ENCODE measurements around the gene TBCD. TPM values are rescaled to one million over a fixed set of nuclear protein-coding genes. Genes with fewer than 3 reads are reported as not detected.

TBCD gene
- total RNA-seq, 2 experiments from 2014 or later: 77.8 to 85.8 TPM

DNA sequence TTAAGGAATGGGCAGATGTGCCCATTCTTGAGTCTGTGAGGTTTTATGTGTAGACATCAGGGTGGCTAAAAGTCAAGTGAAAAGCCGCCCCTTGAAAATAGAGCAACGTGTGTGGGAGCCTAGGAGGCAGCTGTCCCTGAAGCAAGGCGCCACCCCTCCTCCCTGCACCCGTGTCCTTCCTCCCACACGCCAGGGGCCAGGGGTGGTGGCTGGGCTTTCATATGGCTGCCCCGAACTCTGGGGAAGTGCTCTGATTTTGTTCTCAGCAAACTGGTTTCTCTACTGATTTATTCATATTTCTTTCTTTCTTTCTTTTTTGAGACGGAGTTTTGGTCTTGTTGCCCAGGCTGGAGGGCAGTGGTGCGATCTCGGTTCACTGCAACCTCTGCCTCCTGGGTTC lies 83.3 kb downstream of the TBCD start:
- peaks cover 2% of the 10 kb centered on the region for H3K36me3 Mint-ChIP-seq (ENCODE audit: low read depth)
- TF ChIP-seq, protein P1, sequence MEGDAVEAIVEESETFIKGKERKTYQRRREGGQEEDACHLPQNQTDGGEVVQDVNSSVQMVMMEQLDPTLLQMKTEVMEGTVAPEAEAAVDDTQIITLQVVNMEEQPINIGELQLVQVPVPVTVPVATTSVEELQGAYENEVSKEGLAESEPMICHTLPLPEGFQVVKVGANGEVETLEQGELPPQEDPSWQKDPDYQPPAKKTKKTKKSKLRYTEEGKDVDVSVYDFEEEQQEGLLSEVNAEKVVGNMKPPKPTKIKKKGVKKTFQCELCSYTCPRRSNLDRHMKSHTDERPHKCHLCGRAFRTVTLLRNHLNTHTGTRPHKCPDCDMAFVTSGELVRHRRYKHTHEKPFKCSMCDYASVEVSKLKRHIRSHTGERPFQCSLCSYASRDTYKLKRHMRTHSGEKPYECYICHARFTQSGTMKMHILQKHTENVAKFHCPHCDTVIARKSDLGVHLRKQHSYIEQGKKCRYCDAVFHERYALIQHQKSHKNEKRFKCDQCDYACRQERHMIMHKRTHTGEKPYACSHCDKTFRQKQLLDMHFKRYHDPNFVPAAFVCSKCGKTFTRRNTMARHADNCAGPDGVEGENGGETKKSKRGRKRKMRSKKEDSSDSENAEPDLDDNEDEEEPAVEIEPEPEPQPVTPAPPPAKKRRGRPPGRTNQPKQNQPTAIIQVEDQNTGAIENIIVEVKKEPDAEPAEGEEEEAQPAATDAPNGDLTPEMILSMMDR (IDR thresholded peaks at IDR 0.05): no peak
- H3K4me3 Mint-ChIP-seq: no peak overlapping the region
- H3K27me3 Mint-ChIP-seq: no peaks in the 10 kb centered on the region
- DNase-seq (no peak), ATAC-seq (no peak)
- no peak overlapping the region for H3K27ac Mint-ChIP-seq
- intact Hi-C loops (cut with micrococcal nuclease): no loop called here
- ChIA-PET CTCF (no interaction called here), POLR2A (interaction anchor here (1.0 kb wide), 1 partner anchor 29 kb away, joined by 3 read pairs; no protein-coding TSS in a partner anchor)
- H3K9me3 Mint-ChIP-seq: no peaks in the 10 kb centered on the region
- H3K4me1 Mint-ChIP-seq (ENCODE audit: low read depth): no peaks in the 10 kb centered on the region

DNA sequence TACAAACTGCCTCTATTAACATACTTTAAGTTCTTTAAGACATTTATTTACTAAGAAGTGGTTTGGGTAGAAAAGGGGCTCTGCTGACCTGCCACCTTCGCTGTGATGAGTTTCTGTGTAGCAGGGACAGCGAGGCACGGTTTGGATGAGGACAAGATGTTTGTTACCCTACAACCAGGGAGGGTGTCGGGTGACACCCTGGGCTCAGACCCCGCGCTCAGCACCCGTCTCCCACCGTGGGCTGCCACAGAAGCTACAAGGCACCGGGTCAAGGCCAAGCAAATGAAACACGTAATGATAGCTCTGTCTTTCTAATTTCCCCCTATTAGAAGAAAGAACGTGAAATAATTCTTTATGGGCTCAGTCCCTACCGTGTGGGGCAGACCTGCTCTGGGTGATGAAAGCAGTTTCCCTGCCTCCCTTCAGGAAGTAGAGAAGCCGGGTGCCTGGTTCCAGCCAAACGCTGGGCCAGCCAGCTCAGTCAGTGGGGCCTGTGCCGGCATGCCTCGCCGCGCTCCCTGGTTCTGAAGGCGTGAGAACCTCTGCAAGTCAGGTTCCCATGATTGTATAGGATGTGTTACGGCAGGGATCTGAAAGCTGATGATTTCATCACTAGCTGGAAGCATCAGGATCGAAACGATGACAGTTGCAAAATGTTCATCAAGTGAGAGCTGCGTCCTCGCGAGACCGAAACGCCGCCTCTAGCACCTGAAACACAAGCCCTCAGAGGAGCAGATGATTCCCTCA lies 84.1 kb downstream of the TBCD start:
- ChIA-PET CTCF (interaction anchor here (1.3 kb wide), 1 partner anchor 35 kb away, joined by 3 read pairs; no protein-coding TSS in a partner anchor), POLR2A (interaction anchor here (1.2 kb wide), 1 partner anchor 9 kb away, joined by 3 read pairs; no protein-coding TSS in a partner anchor)
- Mint-ChIP-seq H3K4me1 (ENCODE audit: low read depth) (no peaks in the 10 kb centered on the region), H3K27ac (no peak overlapping the region), H3K27me3 (no peaks in the 10 kb centered on the region), H3K9me3 (no peaks in the 10 kb centered on the region), H3K4me3 (no peak overlapping the region), H3K36me3 (ENCODE audit: low read depth) (peaks cover 2% of the 10 kb centered on the region)
- intact Hi-C loops (cut with micrococcal nuclease): no loop called here
- DNase-seq (no peak), ATAC-seq (no peak)
- TF ChIP-seq, protein P1 (IDR thresholded peaks at IDR 0.05): no peak

DNA sequence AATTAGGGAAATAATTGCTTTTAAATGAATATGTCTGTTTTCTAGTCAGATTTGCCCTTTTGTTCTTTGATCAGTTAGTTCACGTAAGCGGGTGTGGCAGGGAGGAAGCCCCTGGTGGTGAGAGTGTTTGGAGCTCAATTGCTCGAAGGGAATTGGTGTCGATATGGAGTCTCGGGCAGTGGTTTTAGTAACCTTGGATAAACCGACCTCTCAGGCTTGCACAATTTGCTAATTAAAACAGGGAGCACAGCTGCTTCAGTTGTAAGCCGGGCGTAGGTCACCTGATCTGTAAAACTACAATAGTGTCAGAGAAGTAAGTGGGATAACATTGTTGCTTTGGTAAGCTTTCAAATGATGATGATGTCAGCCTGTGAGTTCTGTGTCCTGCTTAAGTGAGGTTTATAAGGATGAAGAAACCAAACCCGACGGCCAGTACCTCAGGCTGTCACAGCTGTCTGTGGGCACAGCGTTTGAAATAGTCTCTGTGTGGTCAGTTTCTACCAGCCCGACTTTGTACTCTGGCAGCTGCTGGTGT lies 85.0 kb downstream of the TBCD start:
- ATAC-seq: no peak
- intact Hi-C loops (cut with micrococcal nuclease): no loop called here
- H3K9me3 Mint-ChIP-seq: no peaks in the 10 kb centered on the region

DNA sequence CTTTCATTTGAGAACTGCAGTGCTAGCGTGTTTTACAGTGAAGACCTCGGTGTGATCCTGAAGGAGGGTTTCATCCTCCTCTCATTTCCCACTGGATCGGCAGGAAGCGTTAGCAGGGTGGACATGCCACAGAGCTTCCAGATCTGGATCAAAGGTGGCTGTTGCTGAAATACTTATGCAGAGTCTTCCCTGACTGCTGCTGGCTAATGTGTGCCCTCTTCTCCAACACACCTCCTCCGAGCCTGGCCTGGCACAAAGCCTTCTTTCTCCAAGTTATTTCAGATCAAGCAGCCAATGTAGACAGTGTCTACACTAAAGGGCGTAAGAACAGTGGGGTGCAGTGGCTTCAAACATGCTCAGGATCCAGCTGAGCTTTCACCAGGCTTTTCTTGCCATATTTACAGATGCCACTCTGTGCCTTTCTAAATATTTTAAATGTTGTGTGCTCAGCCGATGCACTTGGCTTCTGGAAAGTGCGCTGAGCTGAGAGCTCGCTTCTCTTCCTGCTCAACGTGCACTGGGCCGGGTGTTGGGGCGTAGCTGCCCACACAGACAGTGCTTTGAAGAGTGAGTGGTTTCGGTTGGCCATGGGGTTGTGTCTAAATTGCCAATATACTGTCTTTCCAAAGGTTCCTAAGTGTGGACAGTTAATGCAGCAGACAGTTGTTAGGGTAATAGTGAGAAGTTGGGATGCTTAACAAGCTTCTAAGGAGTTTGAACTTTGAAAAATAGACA lies 85.9 kb downstream of the TBCD start:
- intact Hi-C loops (cut with micrococcal nuclease): no loop called here
- no peaks in the 10 kb centered on the region for H3K9me3 Mint-ChIP-seq
- DNase-seq (no peak), ATAC-seq (no peak)
- no peaks in the 10 kb centered on the region for H3K27me3 Mint-ChIP-seq
- H3K4me3 Mint-ChIP-seq: no peak overlapping the region
- TF ChIP-seq, protein P1 (IDR thresholded peaks at IDR 0.05): no peak
- no peaks in the 10 kb centered on the region for H3K4me1 Mint-ChIP-seq (ENCODE audit: low read depth)
- CTCF ChIA-PET: interaction anchor here (0.9 to 1.3 kb wide), 2 partner anchors 33 to 56 kb away, joined by 3 read pairs; no protein-coding TSS in a partner anchor
- no peak overlapping the region for H3K27ac Mint-ChIP-seq
- POLR2A ChIA-PET: no interaction called here
- H3K36me3 Mint-ChIP-seq (ENCODE audit: low read depth): peaks cover 2% of the 10 kb centered on the region

More for the DNA sequence above, 85.0 kb downstream of the TBCD start:
- Mint-ChIP-seq H3K27ac (no peak overlapping the region), H3K36me3 (ENCODE audit: low read depth) (peaks cover 2% of the 10 kb centered on the region), H3K4me1 (ENCODE audit: low read depth) (no peaks in the 10 kb centered on the region), H3K4me3 (no peak overlapping the region), H3K27me3 (no peaks in the 10 kb centered on the region)
- TF ChIP-seq, protein P1 (IDR thresholded peaks at IDR 0.05): no peak
- CTCF ChIA-PET: interaction anchor here (0.9 to 1.3 kb wide), 2 partner anchors 34 to 55 kb away, joined by 3 read pairs; no protein-coding TSS in a partner anchor
- DNase-seq: no peak
- POLR2A ChIA-PET: interaction anchor here (1.2 kb wide), 1 partner anchor 8 kb away, joined by 3 read pairs; no protein-coding TSS in a partner anchor

Measured in activated CD8-positive, alpha-beta T cell treated with anti-CD3 and anti-CD28 coated beads for 36 hours (primary cell).